ENCODE measurements around the gene ZNF622.

The ZNF622 gene

GRCh38 chr5:16465544-16466432, at the start of gene ZNF622:
TSS of gene ZNF622 (minus strand) at chr5:16465800. CDS start at chr5:16465665, 135 bp downstream.
- Mint-ChIP-seq H3K9me3 (ENCODE audit: low read depth) (no peaks in the 10 kb centered on the region), H3K27ac (peak within 1 kb of the TSS; percentile 97), H3K36me3 (peaks cover 11% of the 10 kb centered on the region), H3K4me3 (peak within 1 kb of the TSS; percentile 97), H3K27me3 (no peaks in the 10 kb centered on the region), H3K4me1 (ENCODE audit: low read depth) (peaks cover 86% of the 10 kb centered on the region)

- peaks cover 10% of the 10 kb centered on the region for H3K36me3 Mint-ChIP-seq
- H3K4me1 Mint-ChIP-seq (ENCODE audit: low read depth), result peaks cover 46% of the 10 kb centered on the region
- H3K27me3 Mint-ChIP-seq, result no peaks in the 10 kb centered on the region
- no peaks in the 10 kb centered on the region for H3K9me3 Mint-ChIP-seq (ENCODE audit: low read depth)
- no peak overlapping the region for H3K27ac Mint-ChIP-seq
- no peak overlapping the region for H3K4me3 Mint-ChIP-seq
Observed at GRCh38 chr5:16510098-16510497, 44.5 kb upstream of the ZNF622 start.

GRCh38 chr5:16508730-16509531, 43.3 kb upstream of the ZNF622 start:
- peaks cover 50% of the 10 kb centered on the region for H3K4me1 Mint-ChIP-seq (ENCODE audit: low read depth)
- no peak overlapping the region for H3K4me3 Mint-ChIP-seq
- H3K27me3 Mint-ChIP-seq, result no peaks in the 10 kb centered on the region
- H3K36me3 Mint-ChIP-seq, result peaks cover 10% of the 10 kb centered on the region
- no peaks in the 10 kb centered on the region for H3K9me3 Mint-ChIP-seq (ENCODE audit: low read depth)
- H3K27ac Mint-ChIP-seq, result peak overlapping the region; percentile 16

- Mint-ChIP-seq H3K9me3 (ENCODE audit: low read depth) (no peaks in the 10 kb centered on the region), H3K27me3 (no peaks in the 10 kb centered on the region), H3K4me1 (ENCODE audit: low read depth) (peaks cover 51% of the 10 kb centered on the region), H3K27ac (peak overlapping the region; percentile 16), H3K36me3 (peaks cover 10% of the 10 kb centered on the region), H3K4me3 (no peak overlapping the region)
Observed at GRCh38 chr5:16507716-16508115, 42.1 kb upstream of the ZNF622 start.

GRCh38 chr5:16505904-16506303, 40.3 kb upstream of the ZNF622 start:
- Mint-ChIP-seq H3K36me3 (peaks cover 9% of the 10 kb centered on the region), H3K27me3 (no peaks in the 10 kb centered on the region), H3K4me1 (ENCODE audit: low read depth) (peaks cover 40% of the 10 kb centered on the region), H3K4me3 (no peak overlapping the region), H3K27ac (no peak overlapping the region), H3K9me3 (ENCODE audit: low read depth) (no peaks in the 10 kb centered on the region)

DNA sequence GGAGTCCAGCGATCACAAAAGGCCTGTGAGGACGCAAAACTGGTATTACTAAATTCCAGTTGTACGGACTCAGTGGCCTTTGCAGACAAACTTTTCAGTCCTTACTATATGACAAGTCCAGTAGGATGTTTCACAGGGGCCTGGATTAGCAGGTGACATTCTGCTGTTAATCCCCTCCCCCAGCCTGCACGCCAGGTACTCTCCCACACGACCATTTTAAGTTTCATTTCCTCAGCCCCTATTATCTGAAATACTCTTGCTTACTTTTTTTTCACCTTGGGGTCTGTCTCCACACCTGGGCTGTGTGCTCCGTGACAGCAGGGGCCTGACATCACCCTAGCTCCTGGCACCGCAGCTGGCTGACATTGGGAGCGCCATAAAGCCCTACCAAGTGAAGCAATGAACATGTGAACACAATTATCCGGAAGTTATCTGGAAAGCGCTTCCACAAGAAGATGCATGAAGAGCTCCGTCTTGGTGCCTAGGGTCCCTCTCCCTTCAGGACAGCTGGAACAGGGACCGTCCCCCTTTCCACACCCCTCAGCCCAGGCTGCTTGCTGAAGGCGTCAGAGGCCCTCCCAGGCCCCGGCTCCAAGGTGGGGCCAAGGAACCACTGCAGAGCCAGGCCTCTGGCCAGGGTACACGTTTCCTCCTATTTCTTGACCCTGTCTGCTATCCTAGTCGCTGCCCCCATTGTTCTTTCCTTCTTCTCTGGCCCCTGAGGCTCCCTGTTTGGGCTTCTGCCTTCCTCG, 39.7 kb upstream of the ZNF622 start:
- Mint-ChIP-seq H3K27me3 (no peaks in the 10 kb centered on the region), H3K27ac (no peak overlapping the region), H3K9me3 (ENCODE audit: low read depth) (peaks cover under 1% of the 10 kb centered on the region), H3K4me1 (ENCODE audit: low read depth) (peaks cover 36% of the 10 kb centered on the region), H3K36me3 (peaks cover 8% of the 10 kb centered on the region), H3K4me3 (no peak overlapping the region)

GRCh38 chr5:16504571-16504970, 39.0 kb upstream of the ZNF622 start:
- Mint-ChIP-seq H3K27me3 (no peaks in the 10 kb centered on the region), H3K4me3 (no peak overlapping the region), H3K9me3 (ENCODE audit: low read depth) (peaks cover 6% of the 10 kb centered on the region), H3K27ac (no peak overlapping the region), H3K4me1 (ENCODE audit: low read depth) (peaks cover 31% of the 10 kb centered on the region), H3K36me3 (peaks cover 13% of the 10 kb centered on the region)

DNA sequence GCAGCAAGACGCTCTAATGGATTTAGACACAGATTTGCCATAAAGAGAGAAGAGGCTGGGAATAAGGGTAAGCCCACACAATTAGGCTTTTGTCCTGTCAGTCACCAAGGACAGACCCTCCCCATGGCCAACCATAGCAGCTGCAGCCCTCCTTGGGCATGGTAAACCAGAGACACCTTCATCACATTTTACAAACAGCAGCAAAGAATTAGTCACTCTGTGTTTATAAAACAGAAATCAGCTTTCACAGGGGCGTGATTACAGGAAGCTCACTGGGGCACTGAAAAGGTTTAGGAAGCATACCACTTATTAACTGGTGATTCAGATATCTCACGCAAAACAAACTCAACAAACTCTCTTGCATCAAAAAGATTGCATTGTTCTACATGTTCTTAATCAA, 37.3 kb upstream of the ZNF622 start:
- peaks cover 21% of the 10 kb centered on the region for H3K36me3 Mint-ChIP-seq
- H3K4me1 Mint-ChIP-seq (ENCODE audit: low read depth), result peaks cover 24% of the 10 kb centered on the region
- no peak overlapping the region for H3K27ac Mint-ChIP-seq
- no peak overlapping the region for H3K4me3 Mint-ChIP-seq
- H3K9me3 Mint-ChIP-seq (ENCODE audit: low read depth), result peaks cover 10% of the 10 kb centered on the region
- H3K27me3 Mint-ChIP-seq, result no peaks in the 10 kb centered on the region

GRCh38 chr5:16500024-16500423, 34.4 kb upstream of the ZNF622 start:
- Mint-ChIP-seq H3K4me3 (no peak overlapping the region), H3K27me3 (no peaks in the 10 kb centered on the region), H3K4me1 (ENCODE audit: low read depth) (peaks cover 17% of the 10 kb centered on the region), H3K36me3 (peaks cover 38% of the 10 kb centered on the region), H3K27ac (no peak overlapping the region), H3K9me3 (ENCODE audit: low read depth) (peaks cover 18% of the 10 kb centered on the region)

GRCh38 chr5:16497546-16497945, 31.9 kb upstream of the ZNF622 start:
- peaks cover 22% of the 10 kb centered on the region for H3K4me1 Mint-ChIP-seq (ENCODE audit: low read depth)

DNA sequence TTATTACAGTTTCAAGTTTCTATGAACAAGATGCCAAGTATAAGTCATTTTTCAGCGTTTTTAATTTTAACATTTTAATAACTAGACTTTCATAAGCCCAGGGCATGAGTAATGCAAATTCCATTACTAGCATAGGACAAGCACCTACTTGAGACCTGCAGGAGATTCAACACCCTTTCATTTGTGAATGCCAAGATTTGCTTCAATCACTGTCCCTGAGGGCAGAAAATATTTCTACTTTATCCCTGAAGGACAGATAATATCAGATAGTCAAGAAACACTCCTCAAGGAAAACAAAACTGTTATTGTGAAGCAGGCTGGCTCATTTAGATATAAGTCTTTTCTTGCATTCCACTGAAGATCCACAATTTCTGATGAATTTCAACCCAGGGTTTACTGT, 27.7 kb upstream of the ZNF622 start:
- H3K9me3 Mint-ChIP-seq (ENCODE audit: low read depth), result peaks cover 9% of the 10 kb centered on the region
- H3K36me3 Mint-ChIP-seq, result peaks cover 26% of the 10 kb centered on the region
- H3K27ac Mint-ChIP-seq, result peak overlapping the region; percentile 35
- peaks cover 34% of the 10 kb centered on the region for H3K4me1 Mint-ChIP-seq (ENCODE audit: low read depth)
- no peak overlapping the region for H3K4me3 Mint-ChIP-seq
- H3K27me3 Mint-ChIP-seq, result no peaks in the 10 kb centered on the region

More at GRCh38 chr5:16497546-16497945, 31.9 kb upstream of the ZNF622 start:
- peaks cover 42% of the 10 kb centered on the region for H3K36me3 Mint-ChIP-seq
- peaks cover 18% of the 10 kb centered on the region for H3K9me3 Mint-ChIP-seq (ENCODE audit: low read depth)
- no peak overlapping the region for H3K4me3 Mint-ChIP-seq
- no peaks in the 10 kb centered on the region for H3K27me3 Mint-ChIP-seq
- no peak overlapping the region for H3K27ac Mint-ChIP-seq

GRCh38 chr5:16492398-16493140, 27.0 kb upstream of the ZNF622 start:
- peaks cover 38% of the 10 kb centered on the region for H3K4me1 Mint-ChIP-seq (ENCODE audit: low read depth)
- peak overlapping the region; percentile 35 for H3K27ac Mint-ChIP-seq
- H3K36me3 Mint-ChIP-seq, result peaks cover 20% of the 10 kb centered on the region
- peaks cover 4% of the 10 kb centered on the region for H3K9me3 Mint-ChIP-seq (ENCODE audit: low read depth)
- H3K4me3 Mint-ChIP-seq, result no peak overlapping the region
- H3K27me3 Mint-ChIP-seq, result no peaks in the 10 kb centered on the region

- Mint-ChIP-seq H3K4me3 (no peak overlapping the region), H3K36me3 (peaks cover 7% of the 10 kb centered on the region), H3K27me3 (no peaks in the 10 kb centered on the region), H3K9me3 (ENCODE audit: low read depth) (no peaks in the 10 kb centered on the region), H3K27ac (peak overlapping the region; percentile 51), H3K4me1 (ENCODE audit: low read depth) (peaks cover 50% of the 10 kb centered on the region)
Observed at GRCh38 chr5:16490911-16491310, 25.3 kb upstream of the ZNF622 start.

DNA sequence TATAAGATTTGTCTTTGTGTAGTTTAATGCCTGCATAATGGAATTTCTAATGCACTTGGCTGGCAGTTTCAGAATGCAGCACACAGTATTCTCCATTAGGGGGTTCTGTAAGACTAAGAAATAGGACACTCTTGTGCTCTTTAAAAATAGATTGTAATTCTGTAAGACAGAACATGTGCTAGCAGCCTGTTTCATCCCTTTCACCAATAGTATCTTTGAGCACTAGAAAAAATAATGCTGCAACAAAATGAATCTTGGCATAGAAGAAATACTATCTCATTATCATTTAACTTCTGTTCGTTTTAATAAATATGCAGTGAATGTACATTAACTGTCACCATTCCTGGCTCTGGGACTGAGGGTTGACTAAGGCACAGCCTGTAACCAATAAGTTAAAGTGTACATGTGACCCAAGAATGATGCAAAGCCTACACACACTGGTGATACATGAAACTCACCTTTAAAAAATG, 23.8 kb upstream of the ZNF622 start:
- H3K4me3 Mint-ChIP-seq, result no peak overlapping the region
- no peaks in the 10 kb centered on the region for H3K36me3 Mint-ChIP-seq
- no peaks in the 10 kb centered on the region for H3K27me3 Mint-ChIP-seq
- H3K9me3 Mint-ChIP-seq (ENCODE audit: low read depth), result no peaks in the 10 kb centered on the region
- peaks cover 52% of the 10 kb centered on the region for H3K4me1 Mint-ChIP-seq (ENCODE audit: low read depth)
- H3K27ac Mint-ChIP-seq, result peak overlapping the region; percentile 65
